Measurements from ENCODE around the gene CCDC91. TPM values are rescaled to one million over a fixed set of nuclear protein-coding genes. Genes with fewer than 3 reads are reported as not detected.
"Not testable (repeated sequence)": the region's sequence is repeated elsewhere in the genome, so short reads cannot be mapped to it uniquely, and the experiment has no call there.

The CCDC91 gene
- total and polyA plus RNA-seq, 3 donors from 2014 or later = 60.6 to 226 (median 92.1) TPM

GRCh38 chr12:28258998-28259397 is 68.7 kb downstream of the CCDC91 start:
- no peak for DNase-seq
- Histone ChIP-seq H3K27ac (no peak overlapping the region), H3K9me3 (no peaks in the 10 kb centered on the region), H3K4me3 (no peak overlapping the region), H3K36me3 (ENCODE audit: low read depth, missing control alignments) (no peaks in the 10 kb centered on the region), H3K27me3 (no peaks in the 10 kb centered on the region), H3K4me1 (no peaks in the 10 kb centered on the region)
- 90 to 98% methylated on average over 1 of the region's 1 CpG for WGBS, 2 donors
- TF ChIP-seq POLR2A (IDR thresholded peaks at IDR 0.05) (no peak), CTCF (IDR thresholded peaks at IDR 0.05) (no peak)
- intact Hi-C loops (cut with DNase I; ENCODE audit: low total_unique reads) = no loop called here

GRCh38 chr12:28265435-28266042 is 75.3 kb downstream of the CCDC91 start:
- DNase-seq = no peak
- Histone ChIP-seq H3K9me3 (no peaks in the 10 kb centered on the region), H3K4me3 (no peak overlapping the region), H3K36me3 (ENCODE audit: low read depth, missing control alignments) (no peaks in the 10 kb centered on the region), H3K4me1 (no peaks in the 10 kb centered on the region), H3K27ac (no peak overlapping the region), H3K27me3 (no peaks in the 10 kb centered on the region)
- TF ChIP-seq CTCF (IDR thresholded peaks at IDR 0.05) (no peak), POLR2A (IDR thresholded peaks at IDR 0.05) (no peak)
- WGBS, 2 donors = 77 to 87% methylated on average over 2 of the region's 2 CpGs
- intact Hi-C loops (cut with DNase I; ENCODE audit: low total_unique reads) = no loop called here

- H3K9me3 ChIP-seq; H3K27ac ChIP-seq; H3K36me3 ChIP-seq (ENCODE audit: low read depth, missing control alignments); H3K27me3 ChIP-seq; intact Hi-C loops (cut with DNase I; ENCODE audit: low total_unique reads); H3K4me1 ChIP-seq; DNase-seq; H3K4me3 ChIP-seq: not testable (repeated sequence)
- WGBS, 2 donors = 88 to 95% methylated on average over 5 of the region's 5 CpGs
These were observed 77.8 kb downstream of the CCDC91 start for GRCh38 chr12:28267920-28268607.

GRCh38 chr12:28268608-28269229 is 78.5 kb downstream of the CCDC91 start:
- 83 to 91% methylated on average over 3 of the region's 3 CpGs for WGBS, 2 donors
- Histone ChIP-seq H3K4me3 (no peak overlapping the region), H3K36me3 (ENCODE audit: low read depth, missing control alignments) (no peaks in the 10 kb centered on the region), H3K9me3 (no peaks in the 10 kb centered on the region), H3K4me1 (no peaks in the 10 kb centered on the region), H3K27ac (no peak overlapping the region), H3K27me3 (no peaks in the 10 kb centered on the region)
- intact Hi-C loops (cut with DNase I; ENCODE audit: low total_unique reads) = no loop called here
- TF ChIP-seq POLR2A (IDR thresholded peaks at IDR 0.05) (no peak), CTCF (IDR thresholded peaks at IDR 0.05) (no peak)
- DNase-seq = no peak

GRCh38 chr12:28269851-28270250 is 79.6 kb downstream of the CCDC91 start:
- WGBS, 2 donors = 90 to 95% methylated on average over 1 of the region's 1 CpG
- Histone ChIP-seq H3K9me3 (no peaks in the 10 kb centered on the region), H3K27me3 (no peaks in the 10 kb centered on the region), H3K36me3 (ENCODE audit: low read depth, missing control alignments) (no peaks in the 10 kb centered on the region), H3K27ac (no peak overlapping the region), H3K4me1 (no peaks in the 10 kb centered on the region), H3K4me3 (no peak overlapping the region)
- DNase-seq = no peak
- no peak for TF ChIP-seq CTCF (IDR thresholded peaks at IDR 0.05)
- no peak for TF ChIP-seq POLR2A (IDR thresholded peaks at IDR 0.05)
- intact Hi-C loops (cut with DNase I; ENCODE audit: low total_unique reads) = no loop called here
